Panc1 (cell line): ENCODE results near the gene RAB11FIP3. TPM values are rescaled to one million over a fixed set of nuclear protein-coding genes. Genes with fewer than 3 reads are reported as not detected.

Source experiments
- ATAC-seq: fragments of 200-7000 bp; cut with Tn5 transposase; 2 replicates; pipeline ENCODE4 v1.9.1; 2020; ENCODE audit warnings: mild to moderate bottlenecking, moderate library complexity
- BruUV-seq: library from RNA; stranded (reverse); fragments of 400-500 nt; replicated peaks from 2 replicates; lab custom pipeline; 2021; lab: Mats Ljungman, UMichigan
- CTCF ChIA-PET: fragments of 300-600 bp; sonication (Branson Sonifier 250); formaldehyde crosslinking; loops from one replicate; lab custom pipeline; 2022; ENCODE audit warnings: antibody characterized with exemption; lab: Charles Lee
- POLR2A ChIA-PET: fragments of 300-600 bp; sonication (Branson Sonifier 250); formaldehyde crosslinking; loops from one replicate; lab custom pipeline; 2022; ENCODE audit warnings: antibody characterized with exemption; lab: Charles Lee
- DNase-seq: peaks from one replicate; pipeline ENCODE4 v3.0.0-alpha.2; 2010; ENCODE audit warnings: low read depth, low spot score
- H3K27ac ChIP-seq: 2 replicates; pipeline ENCODE4 v1.5.1; 2011; ENCODE audit warnings: mild to moderate bottlenecking, low read length, inconsistent platforms
- H3K27me3 ChIP-seq: fragments of 200-500 bp; sonication (Bioruptor generic); 2 replicates; pipeline ENCODE4 v1.6.0; 2014; ENCODE audit warnings: low read length, inconsistent platforms; ENCODE audit not compliant: control insufficient read depth, insufficient read depth
- H3K36me3 ChIP-seq: fragments of 200-500 bp; sonication (Bioruptor generic); 2 replicates; pipeline ENCODE4 v1.5.1; 2014; ENCODE audit warnings: inconsistent platforms, mild to moderate bottlenecking, low read length, moderate library complexity; ENCODE audit not compliant: control insufficient read depth, insufficient read depth
- H3K4me1 ChIP-seq: 2 replicates; pipeline ENCODE4 v1.5.1; 2011; ENCODE audit warnings: inconsistent platforms, mild to moderate bottlenecking, low read length, moderate library complexity; ENCODE audit not compliant: control insufficient read depth, insufficient read depth
- H3K4me3 ChIP-seq, 2 experiments: 2 replicates each; pipeline ENCODE4 v1.5.1; 2011 to 2012; ENCODE audit warnings: low read depth in 2 of 2, low read length in 2 of 2, mild to moderate bottlenecking in 2 of 2, inconsistent platforms in 1 of 2, moderate library complexity in 1 of 2
- H3K9me3 ChIP-seq: fragments of 200-500 bp; sonication (Bioruptor generic); 2 replicates; pipeline ENCODE4 v1.5.1; 2014; ENCODE audit warnings: low read depth, mild to moderate bottlenecking, inconsistent platforms, low read length, moderate library complexity; ENCODE audit not compliant: control insufficient read depth, insufficient read depth
- POLR2AphosphoS5 ChIP-seq: IDR thresholded peaks from 2 replicates; pipeline ENCODE4 v1.6.1; 2012; ENCODE audit warnings: mild to moderate bottlenecking, low read depth, low read length, moderate library complexity
- SIN3A ChIP-seq: IDR thresholded peaks from 2 replicates; pipeline ENCODE4 v1.6.1; 2012; ENCODE audit warnings: low read depth, mild to moderate bottlenecking, low read length, moderate library complexity, borderline replicate concordance; ENCODE audit not compliant: insufficient read depth
- TCF7L2 ChIP-seq: IDR thresholded peaks from 2 replicates; pipeline ENCODE4 v1.6.1; 2011; ENCODE audit warnings: mild to moderate bottlenecking, low read depth, low read length, inconsistent platforms
- in situ Hi-C: cut with HindIII; loops from 2 replicates; pipeline ENCODE4 v1.10.0; 2016; ENCODE audit warnings: low sequenced_read_pairs, low pct_unique_long_range_greater_than_20kb
- intact Hi-C: fragments of 100-400 bp; cut with micrococcal nuclease; formaldehyde crosslinking; loops from one replicate; pipeline ENCODE4 v1.10.0; 2022; ENCODE audit not compliant: unreplicated experiment
- total RNA-seq: library from RNA; stranded (reverse); gene quantifications from one replicate; pipeline ENCODE4 v1.2.1, GENCODE V29; 2021; ENCODE audit not compliant: unreplicated experiment
- TF ChIP-seq, protein P1 (sequence below): fragments of 450-650 bp; IDR thresholded peaks from 2 replicates; pipeline ENCODE4 v1.5.1; 2017; ENCODE audit warnings: mild to moderate bottlenecking
- TF ChIP-seq, protein P2 (sequence below), 2 experiments: IDR thresholded peaks; 2 replicates each; pipeline ENCODE4 v1.6.1; 2011 to 2012; ENCODE audit warnings: low read depth in 2 of 2, control low read depth in 1 of 2, low read length in 1 of 2, mild to moderate bottlenecking in 1 of 2, moderate library complexity in 1 of 2; ENCODE audit not compliant: insufficient read depth in 1 of 2

The RAB11FIP3 gene
- total RNA-seq, 1 experiment from 2014 or later: 57.3 TPM

DNA sequence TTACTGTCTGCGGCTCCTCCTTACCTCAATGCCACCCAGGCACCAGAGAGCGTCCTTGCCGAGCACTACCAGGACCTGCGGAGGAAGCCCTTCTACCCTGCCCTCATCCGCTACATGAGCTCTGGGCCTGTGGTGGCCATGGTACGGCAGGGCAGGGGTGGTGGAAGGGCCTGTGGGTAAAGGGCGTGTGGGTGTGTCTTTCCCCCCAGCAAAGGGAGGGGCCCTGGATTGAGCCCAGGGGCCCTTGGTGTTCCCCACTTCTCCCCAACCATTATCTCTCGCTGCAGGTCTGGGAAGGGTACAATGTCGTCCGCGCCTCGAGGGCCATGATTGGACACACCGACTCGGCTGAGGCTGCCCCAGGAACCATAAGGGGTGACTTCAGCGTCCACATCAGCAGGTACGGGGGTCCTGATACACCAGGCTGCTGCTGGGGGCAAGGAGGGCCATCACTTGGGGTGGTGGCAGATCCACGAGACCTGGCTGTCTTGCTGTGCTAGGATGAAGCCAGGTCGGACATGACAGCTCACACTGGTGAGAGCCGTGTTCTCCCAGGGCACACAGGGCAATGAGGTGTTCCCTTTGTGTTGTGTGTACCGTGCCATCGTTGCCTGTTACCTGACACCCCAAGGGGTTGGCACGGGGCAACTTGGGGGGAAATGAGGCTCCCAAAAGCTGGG, 26.0 kb upstream of the RAB11FIP3 start:
- intact Hi-C loops: loop anchor here (2.0 kb wide), 1 partner anchor 25 kb away; the partner anchor contains the start of gene RAB11FIP3
- H3K27ac ChIP-seq: peak overlapping the region; percentile 94
- POLR2A ChIA-PET: no interaction called here

GRCh38 chr16:400061-400591, 25.3 kb upstream of the RAB11FIP3 start:
- H3K9me3 ChIP-seq: no peaks in the 10 kb centered on the region
- ATAC-seq (peak; percentile 5), DNase-seq (no peak)
- TSS peak; percentile 75 for BruUV-seq
- peak overlapping the region; percentile 94 for H3K27ac ChIP-seq
- H3K36me3 ChIP-seq: no peaks in the 10 kb centered on the region
- intact Hi-C loops: loop anchor here (2.0 kb wide), 1 partner anchor 25 kb away; the partner anchor contains the start of gene RAB11FIP3
- H3K4me1 ChIP-seq: peaks cover 35% of the 10 kb centered on the region
- H3K4me3 ChIP-seq: peak overlapping the region; percentile 65 to 67
- in situ Hi-C loops: no loop called here
- TF ChIP-seq POLR2AphosphoS5 (peak; percentile 49; the same call in 1 of the 2 replicates), TCF7L2 (no peak)
- no peaks in the 10 kb centered on the region for H3K27me3 ChIP-seq
- POLR2A ChIA-PET: no interaction called here
- CTCF ChIA-PET: no interaction called here

More for the DNA sequence above, 26.0 kb upstream of the RAB11FIP3 start:
- peaks cover 37% of the 10 kb centered on the region for H3K4me1 ChIP-seq
- H3K4me3 ChIP-seq: peak overlapping the region; percentile 49 to 65; a peak in 3 of 4 replicates
- H3K27me3 ChIP-seq: no peaks in the 10 kb centered on the region
- CTCF ChIA-PET: no interaction called here
- DNase-seq (no peak), ATAC-seq (no peak)
- no TSS peak for BruUV-seq
- H3K36me3 ChIP-seq: no peaks in the 10 kb centered on the region
- in situ Hi-C loops: no loop called here
- no peak for TF ChIP-seq TCF7L2
- TF ChIP-seq, protein P1, sequence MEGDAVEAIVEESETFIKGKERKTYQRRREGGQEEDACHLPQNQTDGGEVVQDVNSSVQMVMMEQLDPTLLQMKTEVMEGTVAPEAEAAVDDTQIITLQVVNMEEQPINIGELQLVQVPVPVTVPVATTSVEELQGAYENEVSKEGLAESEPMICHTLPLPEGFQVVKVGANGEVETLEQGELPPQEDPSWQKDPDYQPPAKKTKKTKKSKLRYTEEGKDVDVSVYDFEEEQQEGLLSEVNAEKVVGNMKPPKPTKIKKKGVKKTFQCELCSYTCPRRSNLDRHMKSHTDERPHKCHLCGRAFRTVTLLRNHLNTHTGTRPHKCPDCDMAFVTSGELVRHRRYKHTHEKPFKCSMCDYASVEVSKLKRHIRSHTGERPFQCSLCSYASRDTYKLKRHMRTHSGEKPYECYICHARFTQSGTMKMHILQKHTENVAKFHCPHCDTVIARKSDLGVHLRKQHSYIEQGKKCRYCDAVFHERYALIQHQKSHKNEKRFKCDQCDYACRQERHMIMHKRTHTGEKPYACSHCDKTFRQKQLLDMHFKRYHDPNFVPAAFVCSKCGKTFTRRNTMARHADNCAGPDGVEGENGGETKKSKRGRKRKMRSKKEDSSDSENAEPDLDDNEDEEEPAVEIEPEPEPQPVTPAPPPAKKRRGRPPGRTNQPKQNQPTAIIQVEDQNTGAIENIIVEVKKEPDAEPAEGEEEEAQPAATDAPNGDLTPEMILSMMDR: no peak
- TF ChIP-seq SIN3A: no peak
- TF ChIP-seq, protein P2, sequence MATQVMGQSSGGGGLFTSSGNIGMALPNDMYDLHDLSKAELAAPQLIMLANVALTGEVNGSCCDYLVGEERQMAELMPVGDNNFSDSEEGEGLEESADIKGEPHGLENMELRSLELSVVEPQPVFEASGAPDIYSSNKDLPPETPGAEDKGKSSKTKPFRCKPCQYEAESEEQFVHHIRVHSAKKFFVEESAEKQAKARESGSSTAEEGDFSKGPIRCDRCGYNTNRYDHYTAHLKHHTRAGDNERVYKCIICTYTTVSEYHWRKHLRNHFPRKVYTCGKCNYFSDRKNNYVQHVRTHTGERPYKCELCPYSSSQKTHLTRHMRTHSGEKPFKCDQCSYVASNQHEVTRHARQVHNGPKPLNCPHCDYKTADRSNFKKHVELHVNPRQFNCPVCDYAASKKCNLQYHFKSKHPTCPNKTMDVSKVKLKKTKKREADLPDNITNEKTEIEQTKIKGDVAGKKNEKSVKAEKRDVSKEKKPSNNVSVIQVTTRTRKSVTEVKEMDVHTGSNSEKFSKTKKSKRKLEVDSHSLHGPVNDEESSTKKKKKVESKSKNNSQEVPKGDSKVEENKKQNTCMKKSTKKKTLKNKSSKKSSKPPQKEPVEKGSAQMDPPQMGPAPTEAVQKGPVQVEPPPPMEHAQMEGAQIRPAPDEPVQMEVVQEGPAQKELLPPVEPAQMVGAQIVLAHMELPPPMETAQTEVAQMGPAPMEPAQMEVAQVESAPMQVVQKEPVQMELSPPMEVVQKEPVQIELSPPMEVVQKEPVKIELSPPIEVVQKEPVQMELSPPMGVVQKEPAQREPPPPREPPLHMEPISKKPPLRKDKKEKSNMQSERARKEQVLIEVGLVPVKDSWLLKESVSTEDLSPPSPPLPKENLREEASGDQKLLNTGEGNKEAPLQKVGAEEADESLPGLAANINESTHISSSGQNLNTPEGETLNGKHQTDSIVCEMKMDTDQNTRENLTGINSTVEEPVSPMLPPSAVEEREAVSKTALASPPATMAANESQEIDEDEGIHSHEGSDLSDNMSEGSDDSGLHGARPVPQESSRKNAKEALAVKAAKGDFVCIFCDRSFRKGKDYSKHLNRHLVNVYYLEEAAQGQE (IDR thresholded peaks at IDR 0.05; ENCODE audit: insufficient read depth in 1 of 2, low read depth in 2 of 2, low read length in 1 of 2): no peak
- TF ChIP-seq POLR2AphosphoS5: no peak; the same call in 1 of the 2 replicates
- H3K9me3 ChIP-seq: no peaks in the 10 kb centered on the region
